ENCODE data around the gene FBXW7. TPM values are rescaled to one million over a fixed set of nuclear protein-coding genes. Genes with fewer than 3 reads are reported as not detected.
A peak's percentile ranks its signal among the peaks of the same experiment; 100 is the strongest.
"Not testable (repeated sequence)": the region's sequence is repeated elsewhere in the genome, so short reads cannot be mapped to it uniquely, and the experiment has no call there.

Gene FBXW7
- polyA plus RNA-seq, 5 donors: 22.3 to 41.8 (median 34.1) TPM

- not testable (repeated sequence) for DNase-seq
These were observed 14.8 kb upstream of the FBXW7 start for GRCh38 chr4:152550687-152551086.

GRCh38 chr4:152545088-152545487, 9.2 kb upstream of the FBXW7 start:
- DNase-seq: no peak

GRCh38 chr4:152544533-152544932, 8.6 kb upstream of the FBXW7 start:
- not testable (repeated sequence) for DNase-seq

GRCh38 chr4:152540941-152541340, 5.0 kb upstream of the FBXW7 start:
- DNase-seq: no peak

GRCh38 chr4:152540293-152540674, 4.4 kb upstream of the FBXW7 start:
- no peak for DNase-seq

- no peak for DNase-seq
These were observed 3.8 kb upstream of the FBXW7 start for GRCh38 chr4:152539556-152540292.

- no peak for DNase-seq
These were observed 2.0 kb upstream of the FBXW7 start for GRCh38 chr4:152537881-152538280.

- DNase-seq: no peak
These were observed 772 bp upstream of the FBXW7 start for GRCh38 chr4:152536545-152537182.

GRCh38 chr4:152535360-152535902, 461 bp downstream of the FBXW7 start:
- DNase-seq: no peak

GRCh38 chr4:152534541-152535359, 1.1 kb downstream of the FBXW7 start:
- DNase-seq: peak; percentile 16 to 19

- DNase-seq: no peak
These were observed 4.4 kb downstream of the FBXW7 start for GRCh38 chr4:152531479-152531878.

- no peak for DNase-seq
These were observed 5.3 kb downstream of the FBXW7 start for GRCh38 chr4:152530600-152530999.

- DNase-seq: no peak
These were observed 6.0 kb downstream of the FBXW7 start for GRCh38 chr4:152529880-152530279.

- DNase-seq: no peak
These were observed 7.8 kb downstream of the FBXW7 start for GRCh38 chr4:152528060-152528459.

- no peak for DNase-seq
These were observed 10.0 kb downstream of the FBXW7 start for GRCh38 chr4:152525878-152526277.

GRCh38 chr4:152524427-152524826, 11.5 kb downstream of the FBXW7 start:
- DNase-seq: no peak

GRCh38 chr4:152523731-152524130, 12.2 kb downstream of the FBXW7 start:
- DNase-seq: no peak

- DNase-seq: no peak
These were observed 13.1 kb downstream of the FBXW7 start for GRCh38 chr4:152522754-152523153.

GRCh38 chr4:152522245-152522644, 13.6 kb downstream of the FBXW7 start:
- no peak for DNase-seq

GRCh38 chr4:152516156-152516555, 19.7 kb downstream of the FBXW7 start:
- no peak for DNase-seq

GRCh38 chr4:152515678-152516077, 20.2 kb downstream of the FBXW7 start:
- DNase-seq: no peak

GRCh38 chr4:152514356-152514755, 21.5 kb downstream of the FBXW7 start:
- DNase-seq: no peak
